ENCODE measurements around the gene EDNRA.
"Not testable (repeated sequence)": the region's sequence is repeated elsewhere in the genome, so short reads cannot be mapped to it uniquely, and the experiment has no call there.

Gene EDNRA

GRCh38 chr4:147480891-147481576 is at the start of gene EDNRA:
Gene EDNRA, plus strand, starts transcription at chr4:147481097. Its CDS starts 4,585 bp downstream, at chr4:147485682.
- DNase-seq = no peak

- DNase-seq = not testable (repeated sequence)
Observed at GRCh38 chr4:147434370-147434769, 46.5 kb upstream of the EDNRA start.

GRCh38 chr4:147440442-147440841 is 40.5 kb upstream of the EDNRA start:
- no peak for DNase-seq

GRCh38 chr4:147447786-147448185 is 33.1 kb upstream of the EDNRA start:
- no peak for DNase-seq

- no peak for DNase-seq
Observed at GRCh38 chr4:147453561-147454141, 27.2 kb upstream of the EDNRA start.

GRCh38 chr4:147456706-147457105 is 24.2 kb upstream of the EDNRA start:
- DNase-seq = no peak

- no peak for DNase-seq
Observed at GRCh38 chr4:147461161-147461560, 19.7 kb upstream of the EDNRA start.

GRCh38 chr4:147463065-147463464 is 17.8 kb upstream of the EDNRA start:
- no peak for DNase-seq

GRCh38 chr4:147465461-147465860 is 15.4 kb upstream of the EDNRA start:
- no peak for DNase-seq

GRCh38 chr4:147477439-147477838 is 3.5 kb upstream of the EDNRA start:
- no peak for DNase-seq

GRCh38 chr4:147479376-147479775 is 1.5 kb upstream of the EDNRA start:
- DNase-seq = no peak

- no peak for DNase-seq
Observed at GRCh38 chr4:147479786-147480185, 1.1 kb upstream of the EDNRA start.

GRCh38 chr4:147480502-147480890 is 401 bp upstream of the EDNRA start:
- DNase-seq = no peak

GRCh38 chr4:147481577-147482109 is 746 bp downstream of the EDNRA start:
- no peak for DNase-seq

GRCh38 chr4:147482281-147482680 is 1.4 kb downstream of the EDNRA start:
- no peak for DNase-seq

GRCh38 chr4:147485167-147485566 is 4.3 kb downstream of the EDNRA start:
- no peak for DNase-seq

GRCh38 chr4:147487616-147488015 is 6.7 kb downstream of the EDNRA start:
- no peak for DNase-seq

- DNase-seq = no peak
Observed at GRCh38 chr4:147488556-147488955, 7.7 kb downstream of the EDNRA start.

- no peak for DNase-seq
Observed at GRCh38 chr4:147491086-147491485, 10.2 kb downstream of the EDNRA start.

GRCh38 chr4:147492306-147492705 is 11.4 kb downstream of the EDNRA start:
- DNase-seq = no peak

GRCh38 chr4:147492761-147493160 is 11.9 kb downstream of the EDNRA start:
- no peak for DNase-seq

GRCh38 chr4:147493307-147493706 is 12.4 kb downstream of the EDNRA start:
- no peak for DNase-seq

GRCh38 chr4:147494301-147494700 is 13.4 kb downstream of the EDNRA start:
- no peak for DNase-seq

GRCh38 chr4:147496500-147496899 is 15.6 kb downstream of the EDNRA start:
- no peak for DNase-seq

Data from NCI-H2107 (cell line).